ENCODE data around the gene DENND1A.
"Not testable (repeated sequence)": the region's sequence is repeated elsewhere in the genome, so short reads cannot be mapped to it uniquely, and the experiment has no call there.

DENND1A gene

DNA sequence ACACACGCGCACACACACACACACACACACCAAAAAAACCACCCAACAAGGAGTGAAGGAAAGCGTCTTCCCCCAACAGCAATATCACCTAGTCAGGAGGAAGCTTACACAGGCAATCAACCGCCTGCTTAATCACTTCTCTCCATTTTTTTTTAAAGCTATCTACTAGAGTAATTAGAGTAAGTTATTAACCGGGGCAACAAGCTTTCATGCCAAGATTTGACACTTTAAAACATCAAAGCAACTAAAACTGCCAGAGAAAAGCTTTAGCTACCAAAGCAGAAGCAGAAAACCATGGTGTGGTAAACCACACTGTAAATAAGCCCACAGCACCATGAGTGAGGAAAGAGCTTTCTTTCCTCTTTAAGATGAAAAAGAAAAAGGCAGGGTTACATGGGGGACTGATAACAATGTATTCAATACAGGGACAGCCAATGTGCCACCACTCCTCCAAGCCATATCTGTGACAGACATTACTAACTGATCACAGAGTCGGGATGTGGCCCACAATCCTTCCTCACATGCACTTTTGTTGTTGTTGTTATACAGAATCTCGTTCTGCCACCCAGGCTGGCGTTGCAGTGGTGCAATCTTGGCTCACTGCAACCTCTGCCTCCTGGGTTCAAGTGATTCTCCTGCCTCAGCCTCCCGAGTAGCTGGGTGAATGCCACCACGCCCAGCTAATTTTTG, 291.8 kb downstream of the DENND1A start:
- no peaks in the 10 kb centered on the region for H3K27me3 ChIP-seq
- TF ChIP-seq, protein P1, sequence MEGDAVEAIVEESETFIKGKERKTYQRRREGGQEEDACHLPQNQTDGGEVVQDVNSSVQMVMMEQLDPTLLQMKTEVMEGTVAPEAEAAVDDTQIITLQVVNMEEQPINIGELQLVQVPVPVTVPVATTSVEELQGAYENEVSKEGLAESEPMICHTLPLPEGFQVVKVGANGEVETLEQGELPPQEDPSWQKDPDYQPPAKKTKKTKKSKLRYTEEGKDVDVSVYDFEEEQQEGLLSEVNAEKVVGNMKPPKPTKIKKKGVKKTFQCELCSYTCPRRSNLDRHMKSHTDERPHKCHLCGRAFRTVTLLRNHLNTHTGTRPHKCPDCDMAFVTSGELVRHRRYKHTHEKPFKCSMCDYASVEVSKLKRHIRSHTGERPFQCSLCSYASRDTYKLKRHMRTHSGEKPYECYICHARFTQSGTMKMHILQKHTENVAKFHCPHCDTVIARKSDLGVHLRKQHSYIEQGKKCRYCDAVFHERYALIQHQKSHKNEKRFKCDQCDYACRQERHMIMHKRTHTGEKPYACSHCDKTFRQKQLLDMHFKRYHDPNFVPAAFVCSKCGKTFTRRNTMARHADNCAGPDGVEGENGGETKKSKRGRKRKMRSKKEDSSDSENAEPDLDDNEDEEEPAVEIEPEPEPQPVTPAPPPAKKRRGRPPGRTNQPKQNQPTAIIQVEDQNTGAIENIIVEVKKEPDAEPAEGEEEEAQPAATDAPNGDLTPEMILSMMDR (IDR thresholded peaks at IDR 0.05) = no peak
- H3K9me3 ChIP-seq = no peaks in the 10 kb centered on the region
- no peaks in the 10 kb centered on the region for H3K36me3 ChIP-seq
- no peak overlapping the region for H3K4me3 ChIP-seq
- peaks cover 0 to 18% (median 12%) of the 10 kb centered on the region in 4 donors for H3K4me1 ChIP-seq
- no peak overlapping the region for H3K27ac ChIP-seq
- no peak for DNase-seq
- intact Hi-C loops (cut with DNase I; ENCODE audit: low total_unique reads) = no loop called here

DNA sequence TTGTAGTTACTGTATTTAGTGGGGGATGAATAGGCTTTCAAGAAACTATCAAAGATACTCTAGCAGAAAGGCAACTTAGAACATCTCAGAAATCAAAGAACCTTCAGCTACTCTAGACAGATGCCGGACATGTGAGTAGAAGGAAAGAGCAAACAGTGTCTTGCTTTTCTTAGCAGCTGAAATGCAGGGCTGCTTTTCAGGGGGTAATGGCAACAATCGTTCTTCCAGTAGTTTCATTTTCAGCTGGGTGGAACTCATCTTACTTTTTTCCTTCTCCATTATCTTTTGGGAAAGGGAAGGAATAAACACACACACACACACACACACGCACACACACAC, 292.4 kb downstream of the DENND1A start:
- intact Hi-C loops (cut with DNase I; ENCODE audit: low total_unique reads) = no loop called here
- no peaks in the 10 kb centered on the region for H3K9me3 ChIP-seq
- H3K36me3 ChIP-seq = no peaks in the 10 kb centered on the region
- peaks cover 0 to 13% (median 7%) of the 10 kb centered on the region in 4 donors for H3K4me1 ChIP-seq
- H3K27me3 ChIP-seq = no peaks in the 10 kb centered on the region
- H3K27ac ChIP-seq = no peak overlapping the region
- no peak for DNase-seq
- no peak overlapping the region for H3K4me3 ChIP-seq
- TF ChIP-seq, protein P1 (IDR thresholded peaks at IDR 0.05) = no peak

GRCh38 chr9:123636805-123637204, 293.1 kb downstream of the DENND1A start:
- intact Hi-C loops (cut with DNase I; ENCODE audit: low total_unique reads) = not testable (repeated sequence)

GRCh38 chr9:123631862-123632261, 298.1 kb downstream of the DENND1A start:
- DNase-seq = no peak
- TF ChIP-seq, protein P1 (IDR thresholded peaks at IDR 0.05) = no peak
- H3K4me3 ChIP-seq = no peak overlapping the region
- H3K4me1 ChIP-seq = peaks cover 0 to 12% (median 0%) of the 10 kb centered on the region in 4 donors
- H3K36me3 ChIP-seq = peaks cover 7 to 20% (median 14%) of the 10 kb centered on the region in 3 donors
- no peak overlapping the region for H3K27ac ChIP-seq
- H3K9me3 ChIP-seq = no peaks in the 10 kb centered on the region
- intact Hi-C loops (cut with DNase I; ENCODE audit: low total_unique reads) = no loop called here
- H3K27me3 ChIP-seq = no peaks in the 10 kb centered on the region

More at GRCh38 chr9:123636805-123637204, 293.1 kb downstream of the DENND1A start:
- not testable (repeated sequence) for H3K36me3 ChIP-seq, DNase-seq, H3K27ac ChIP-seq, H3K4me3 ChIP-seq, H3K27me3 ChIP-seq, H3K9me3 ChIP-seq
- H3K4me1 ChIP-seq = peaks cover 0 to 13% (median 2%) of the 10 kb centered on the region in 4 donors

GRCh38 chr9:123630233-123630632, 299.7 kb downstream of the DENND1A start:
- Histone ChIP-seq H3K36me3 (peaks cover 7 to 24% (median 17%) of the 10 kb centered on the region in 3 donors), H3K9me3 (no peaks in the 10 kb centered on the region), H3K27ac (no peak overlapping the region), H3K4me1 (peaks cover 0 to 12% (median 0%) of the 10 kb centered on the region in 4 donors), H3K4me3 (no peak overlapping the region), H3K27me3 (no peaks in the 10 kb centered on the region)
- intact Hi-C loops (cut with DNase I; ENCODE audit: low total_unique reads) = no loop called here
- DNase-seq = no peak
- TF ChIP-seq, protein P1 (IDR thresholded peaks at IDR 0.05) = no peak

DNA sequence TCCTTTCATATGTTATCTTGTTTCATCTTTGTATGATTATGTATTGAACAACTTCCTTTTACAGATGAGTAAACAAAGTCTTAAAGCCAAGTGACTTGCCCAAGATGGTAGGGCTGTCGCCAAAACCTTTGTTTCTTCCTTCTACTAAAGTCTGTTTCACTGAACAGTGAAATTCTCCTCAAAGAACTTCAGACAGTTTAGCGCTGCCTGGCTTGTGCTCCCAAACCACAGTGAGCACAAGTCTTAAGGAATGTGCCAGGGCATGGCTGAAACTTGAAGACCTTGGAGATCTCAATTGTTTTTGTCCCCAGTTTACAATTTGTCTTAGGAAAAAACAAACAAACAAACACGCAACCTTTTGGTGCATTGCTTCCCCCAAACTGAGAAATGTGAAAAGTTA, 300.4 kb downstream of the DENND1A start:
- peaks cover 0 to 12% (median 0%) of the 10 kb centered on the region in 4 donors for H3K4me1 ChIP-seq
- intact Hi-C loops (cut with DNase I; ENCODE audit: low total_unique reads) = no loop called here
- no peak overlapping the region for H3K27ac ChIP-seq
- H3K9me3 ChIP-seq = no peaks in the 10 kb centered on the region
- no peaks in the 10 kb centered on the region for H3K27me3 ChIP-seq
- H3K36me3 ChIP-seq = peaks cover 7 to 24% (median 17%) of the 10 kb centered on the region in 3 donors
- no peak overlapping the region for H3K4me3 ChIP-seq
- TF ChIP-seq, protein P1 (IDR thresholded peaks at IDR 0.05) = no peak
- DNase-seq = no peak

Measured in tibial artery (tissue), 4 donors.